Erythroblast (primary cell): ENCODE results near the gene PAM.

Source experiments
- GATA1 ChIP-seq: IDR thresholded peaks from 2 replicates; pipeline ENCODE4 v1.6.1; 2011; ENCODE audit warnings: low read depth, mild to moderate bottlenecking, control low read depth, low read length, moderate library complexity
- POLR2A ChIP-seq: IDR thresholded peaks from 2 replicates; pipeline ENCODE4 v1.6.1; 2011; ENCODE audit warnings: mild to moderate bottlenecking, low read length

DNA sequence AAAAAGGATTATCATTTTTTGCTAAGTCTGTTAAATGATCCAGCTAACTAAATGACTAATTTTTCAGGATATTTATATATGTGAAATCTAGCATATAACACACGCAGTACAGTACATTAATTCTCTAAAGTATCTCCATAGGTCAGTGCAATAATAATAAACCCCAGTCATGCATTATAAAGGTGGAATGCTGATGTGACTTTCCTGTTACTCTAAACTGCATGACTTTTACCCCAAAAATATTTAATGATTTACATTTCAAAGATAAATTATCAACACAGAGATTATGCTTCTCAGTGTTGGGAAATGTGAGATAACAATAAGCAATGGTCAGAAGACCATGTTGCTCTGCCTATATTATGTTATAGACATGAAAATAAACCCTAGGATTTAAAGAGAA is 34.1 kb upstream of the PAM start:
- TF ChIP-seq POLR2A: no peak
- no peak for TF ChIP-seq GATA1
